Fibroblast of peridontal ligament (primary cell): Measurements from ENCODE around the gene MBTPS1.

Experiments
- DNase-seq: peaks from one replicate; pipeline ENCODE4 v3.0.0-alpha.2; 2010; ENCODE audit errors: extremely low read depth

The MBTPS1 gene

DNA sequence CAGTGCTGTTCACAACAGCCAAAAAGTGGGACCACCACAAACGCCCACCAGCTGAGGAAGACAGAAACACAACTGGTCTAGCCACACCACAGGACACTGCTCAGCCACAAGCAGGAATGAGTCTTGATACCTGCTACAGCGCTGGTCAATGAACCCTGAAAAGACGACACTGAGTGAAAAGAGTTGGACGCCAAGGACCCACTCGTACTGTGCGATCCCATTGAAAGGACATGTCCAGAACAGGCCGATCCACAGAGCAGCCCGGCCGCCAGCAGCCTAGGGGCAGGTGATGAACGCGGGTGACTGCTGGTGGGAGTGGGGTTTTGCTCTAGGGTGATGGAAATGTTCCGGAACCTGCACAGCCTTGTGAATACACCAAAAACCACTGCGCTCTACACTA is 63.5 kb downstream of the MBTPS1 start:
- DNase-seq: no peak

GRCh38 chr16:84052071-84052622 is 64.6 kb downstream of the MBTPS1 start:
- DNase-seq: no peak

GRCh38 chr16:84050316-84050715 is 66.4 kb downstream of the MBTPS1 start:
- no peak for DNase-seq

DNA sequence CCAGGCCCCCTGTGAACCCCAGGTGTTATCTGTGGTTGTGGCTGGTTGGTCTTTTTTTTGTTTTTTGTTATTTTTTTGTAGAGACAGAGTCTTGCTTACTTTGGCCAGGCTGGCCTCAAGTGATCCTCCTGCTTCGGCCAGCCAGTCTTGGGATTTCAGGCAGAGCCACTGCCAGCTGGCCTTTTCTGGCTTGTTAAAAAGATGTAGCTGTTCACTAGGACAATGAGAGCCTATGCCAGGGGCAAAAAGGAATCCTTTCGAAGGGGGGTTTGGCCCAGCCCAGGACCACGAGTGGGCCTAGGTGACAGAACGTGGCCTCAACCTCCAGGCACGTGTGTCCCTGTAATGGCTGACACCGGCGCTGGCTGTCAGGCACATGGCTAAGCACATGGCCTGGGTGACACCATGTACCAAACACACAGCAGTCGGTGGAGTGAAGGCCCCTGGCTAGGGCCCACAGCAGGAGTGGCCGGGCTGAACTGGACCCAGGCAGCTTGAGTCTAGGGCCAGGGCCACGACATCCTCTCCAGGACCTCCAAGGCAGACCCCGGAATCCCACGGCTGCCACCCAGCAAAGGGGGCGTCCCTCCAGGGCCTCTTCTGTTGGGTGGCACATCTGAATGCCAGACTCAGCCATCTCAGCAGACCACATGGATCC is 67.2 kb downstream of the MBTPS1 start:
- DNase-seq: no peak

DNA sequence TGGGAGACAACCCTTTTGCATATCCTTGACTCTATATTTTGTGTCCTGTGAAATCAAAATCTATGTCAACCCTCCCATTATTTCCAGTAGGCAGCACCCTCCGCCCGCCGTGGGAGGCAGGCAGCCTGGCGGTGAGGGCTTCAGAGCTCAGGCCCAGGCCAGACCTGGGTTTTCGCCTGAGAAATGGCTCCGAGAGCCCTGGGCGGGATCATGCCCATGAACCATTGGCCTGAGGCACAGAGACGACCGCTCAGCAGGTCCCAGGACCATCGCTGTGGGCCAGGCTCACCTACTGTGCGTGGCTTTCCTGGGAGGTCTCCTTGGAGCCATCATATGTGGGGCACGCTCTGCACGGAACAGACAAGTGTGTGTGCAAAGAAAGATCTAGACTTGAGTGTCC is 67.9 kb downstream of the MBTPS1 start:
- DNase-seq: no peak

GRCh38 chr16:84048270-84048669 is 68.5 kb downstream of the MBTPS1 start:
- no peak for DNase-seq

GRCh38 chr16:84047626-84048025 is 69.1 kb downstream of the MBTPS1 start:
- DNase-seq: no peak

- no peak for DNase-seq
Observed at GRCh38 chr16:84047206-84047605, 69.5 kb downstream of the MBTPS1 start.

- DNase-seq: no peak
Observed at GRCh38 chr16:84045818-84046470, 70.8 kb downstream of the MBTPS1 start.

DNA sequence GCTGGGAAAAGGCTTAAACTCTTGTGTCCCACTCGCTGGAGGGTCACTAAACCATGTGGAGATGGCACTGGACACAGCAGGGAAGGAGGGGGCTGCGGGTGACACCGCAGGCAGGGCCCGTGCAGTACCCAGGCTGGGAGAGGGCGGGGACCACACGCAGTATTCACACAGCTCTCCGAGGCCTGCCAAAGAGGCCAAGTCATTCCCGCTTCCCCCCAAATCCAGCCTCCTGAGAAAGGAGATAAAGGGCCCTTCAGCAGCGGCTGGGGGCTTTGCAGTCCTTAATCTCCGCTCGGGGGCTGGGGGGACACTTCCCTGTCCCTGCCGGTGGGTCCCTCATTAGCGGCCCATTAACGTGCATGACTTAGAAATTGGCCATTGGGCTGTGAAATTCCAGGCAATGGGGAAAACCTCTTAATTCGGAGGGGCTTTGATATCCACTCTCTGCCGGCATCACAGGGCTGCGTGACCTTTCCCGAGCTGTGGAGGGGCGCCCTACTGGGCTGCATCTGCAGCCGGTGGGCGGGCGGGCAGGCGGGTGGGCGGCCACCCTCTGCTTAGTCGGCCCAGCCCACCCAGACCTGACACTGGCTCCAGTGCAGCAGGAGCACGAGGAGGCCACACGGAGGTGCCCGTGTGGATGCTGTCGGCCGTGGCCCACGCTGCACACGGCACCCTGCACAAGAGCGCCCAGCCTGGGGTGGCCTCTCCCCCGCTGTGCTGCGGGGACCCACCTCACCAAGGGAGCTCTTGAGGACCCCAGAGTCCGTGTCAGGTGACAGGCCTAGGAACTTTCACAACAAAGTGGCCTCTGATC is 71.5 kb downstream of the MBTPS1 start:
- no peak for DNase-seq

DNA sequence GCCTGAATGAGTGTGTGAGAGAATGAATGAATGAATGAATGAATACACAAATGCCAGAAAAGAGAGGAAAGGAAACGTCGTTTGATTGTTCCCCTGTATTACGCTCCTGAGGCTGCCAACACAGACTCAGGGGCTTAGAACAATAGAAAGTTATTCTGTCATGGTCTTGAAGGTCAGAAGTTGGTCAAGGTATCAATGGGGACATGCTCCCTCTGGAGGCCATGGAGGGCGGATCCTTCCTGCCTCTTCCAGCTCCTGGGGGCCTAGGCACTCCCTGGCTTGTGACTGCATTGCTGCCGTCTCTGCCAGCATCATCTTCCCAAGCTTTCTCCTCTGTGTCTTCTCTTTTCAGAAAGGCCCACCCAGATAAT is 72.6 kb downstream of the MBTPS1 start:
- peak; percentile 13 for DNase-seq

DNA sequence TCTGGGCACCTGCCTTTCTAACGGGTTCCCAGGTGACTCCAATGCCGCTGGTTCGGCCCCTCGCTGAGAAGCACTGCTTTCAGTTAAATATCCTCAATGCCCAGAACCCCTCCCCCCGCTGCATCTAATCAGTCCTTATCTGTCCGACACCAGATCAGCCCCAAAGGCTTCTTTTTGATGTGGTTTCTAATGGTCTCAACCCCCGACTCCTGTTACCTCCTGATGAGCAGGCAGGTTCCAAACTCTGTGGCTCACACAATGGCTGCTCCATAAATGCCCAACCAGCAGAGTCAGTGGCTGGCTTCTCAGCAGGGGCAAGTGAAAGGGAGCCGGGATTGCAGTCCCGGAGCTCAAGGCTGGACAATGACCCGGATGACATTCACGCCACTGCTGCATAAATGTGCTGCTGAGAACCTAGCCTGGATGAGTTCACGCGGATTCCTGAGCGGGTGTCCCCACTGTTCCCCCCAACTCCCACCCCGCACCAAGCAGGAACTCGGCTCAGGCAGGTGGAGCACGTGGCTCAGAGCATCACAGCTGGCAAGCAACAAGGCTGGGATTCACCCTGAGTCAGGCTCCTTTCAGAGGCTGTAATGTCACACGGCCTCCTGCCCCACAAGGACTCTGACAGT is 73.1 kb downstream of the MBTPS1 start:
- no peak for DNase-seq

- no peak for DNase-seq
Observed at GRCh38 chr16:84042879-84043485, 73.8 kb downstream of the MBTPS1 start.

DNA sequence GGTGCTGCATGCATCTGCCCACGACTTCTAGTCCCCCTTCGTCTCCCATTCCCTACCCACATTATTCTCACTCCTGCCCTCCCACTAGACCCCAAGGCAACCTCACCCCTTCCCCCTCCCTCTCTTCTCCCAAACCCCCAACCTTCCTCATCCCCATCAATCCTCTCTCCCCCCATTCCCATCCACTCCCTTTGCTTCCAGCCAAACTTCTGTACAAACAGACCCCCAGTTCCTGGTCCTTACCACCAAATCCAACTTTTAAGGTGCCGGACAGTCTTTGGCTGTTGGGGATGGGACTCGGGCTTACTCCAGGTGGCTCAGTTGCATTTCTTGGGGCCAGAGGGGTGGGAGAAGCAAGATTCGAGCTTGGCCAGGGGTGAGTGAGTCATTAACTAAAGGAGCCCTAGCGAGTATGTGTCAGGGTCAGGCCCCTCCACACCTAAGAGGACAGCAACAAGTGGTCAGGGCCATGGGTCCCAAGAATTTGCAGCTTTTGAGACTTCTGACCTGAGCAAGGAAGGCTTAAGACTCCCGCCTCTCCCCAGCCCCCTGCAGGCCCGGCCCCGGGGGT is 74.3 kb downstream of the MBTPS1 start, which contains the start of gene SLC38A8:
TSS of gene SLC38A8 (minus strand) at position 488 of the 571 bp plus-strand sequence. CDS start 638 bp downstream, outside the sequence.
- no peak for DNase-seq

GRCh38 chr16:84041881-84042280 is 74.9 kb downstream of the MBTPS1 start:
- no peak for DNase-seq

DNA sequence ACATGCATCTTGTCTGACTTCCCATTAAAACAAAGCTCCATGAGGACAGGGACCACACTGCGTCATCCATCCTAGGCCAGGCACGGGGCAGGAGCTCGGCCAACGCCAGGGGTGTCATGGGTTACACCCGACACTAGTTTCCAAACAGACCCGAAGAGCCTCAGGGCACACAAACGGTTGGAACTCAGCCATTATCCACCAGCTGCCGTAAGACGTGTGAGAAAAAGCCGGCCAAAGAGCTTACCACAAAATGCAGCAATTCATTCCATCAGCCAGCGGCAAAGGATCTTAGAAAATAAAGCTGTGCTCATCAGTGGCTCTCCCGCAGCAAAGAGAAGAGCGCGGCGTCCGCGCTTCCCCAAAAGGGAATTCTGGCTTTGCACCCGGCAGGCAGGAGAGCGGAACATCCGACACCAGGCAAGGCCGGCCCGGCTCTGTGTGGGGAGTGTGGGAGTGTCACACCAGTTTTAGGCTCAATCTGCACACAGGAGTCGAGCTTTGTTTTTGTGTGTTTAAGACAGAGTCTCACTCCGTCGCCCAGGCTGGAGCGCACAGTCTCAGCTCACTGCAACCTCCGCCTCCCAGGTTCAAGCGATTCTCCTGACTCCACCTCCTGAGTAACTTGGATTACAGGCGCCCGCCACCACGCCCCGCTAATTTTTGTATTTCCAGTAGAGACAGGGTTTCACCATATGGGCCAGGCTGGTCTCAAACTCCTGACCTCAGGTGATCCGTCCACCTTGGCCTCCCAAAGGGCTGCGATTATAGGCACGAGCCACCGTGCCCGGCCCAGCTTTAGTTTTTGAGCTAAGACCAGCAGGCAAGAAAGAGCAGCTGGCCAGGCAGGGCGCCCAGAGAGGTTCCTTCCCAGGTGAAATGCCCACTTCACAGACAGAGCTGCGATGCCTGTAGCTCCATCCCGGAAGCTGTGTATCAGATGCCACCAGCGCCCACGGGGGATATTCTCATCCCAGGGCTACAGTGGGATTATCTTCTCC is 75.6 kb downstream of the MBTPS1 start:
- DNase-seq: peak; percentile 85

DNA sequence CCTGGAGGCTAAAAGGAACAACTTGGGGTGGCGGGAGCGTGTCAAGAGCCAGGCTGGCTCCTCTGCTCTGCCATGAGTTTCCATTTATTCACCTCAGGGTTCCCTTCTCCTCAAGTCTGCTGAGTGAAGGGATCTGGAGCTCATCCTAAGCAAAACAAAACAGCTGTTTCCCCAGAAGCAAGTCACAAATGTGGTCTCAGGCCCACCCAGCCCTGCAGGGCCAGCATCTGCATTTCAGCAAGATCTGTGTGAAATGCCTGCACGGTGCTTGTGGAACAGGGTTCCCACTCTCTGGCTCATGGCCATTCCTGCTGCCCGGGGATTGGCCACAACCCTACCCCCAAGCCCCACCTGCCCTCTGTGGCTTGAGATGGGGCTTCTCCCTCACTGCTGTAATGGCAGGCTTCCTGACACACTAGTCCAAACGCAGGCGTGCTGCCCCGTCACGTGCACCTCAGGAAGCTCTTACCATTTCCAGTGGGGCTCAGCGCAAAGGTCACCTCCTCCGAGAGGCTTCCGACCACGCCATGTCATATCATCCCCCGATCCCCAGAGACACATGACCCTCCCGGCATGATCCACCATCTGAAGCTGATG is 76.4 kb downstream of the MBTPS1 start:
- DNase-seq: no peak

DNA sequence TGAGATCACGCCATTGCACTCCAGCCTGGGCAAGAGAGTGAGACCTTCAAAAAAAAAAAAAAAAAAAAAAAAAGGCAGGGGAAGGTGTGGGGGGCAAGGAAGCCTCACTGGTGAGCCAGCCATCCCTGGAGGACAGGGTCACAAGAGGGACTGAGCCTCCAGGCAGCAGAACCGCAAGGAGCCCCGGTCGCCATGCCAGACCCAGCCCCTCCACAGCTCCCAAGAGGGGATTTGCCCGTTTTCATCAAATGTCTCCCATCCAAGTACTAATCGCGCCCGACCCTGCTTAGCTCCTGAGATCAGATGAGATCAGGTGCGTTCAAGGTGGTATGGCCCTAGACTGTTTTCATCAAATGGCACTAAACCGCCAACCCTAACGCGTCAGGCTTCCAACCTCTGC is 77.0 kb downstream of the MBTPS1 start:
- no peak for DNase-seq

GRCh38 chr16:84038469-84038868 is 78.3 kb downstream of the MBTPS1 start:
- no peak for DNase-seq
